PFSK-1 (cell line): Measurements from ENCODE around the gene SLC16A2.

Experiments
- FOXP2 ChIP-seq: optimal IDR thresholded peaks from 2 replicates; pipeline ENCODE3; 2011; ENCODE audit warnings: borderline replicate concordance, control low read depth, inconsistent platforms; ENCODE audit not compliant: insufficient read depth; ENCODE audit errors: extremely low read length, extremely low read depth
- POLR2AphosphoS5 ChIP-seq: IDR thresholded peaks from 2 replicates; pipeline ENCODE4 v1.6.1; 2012; ENCODE audit warnings: low read depth, mild to moderate bottlenecking, control low read depth, low read length, moderate library complexity
- REST ChIP-seq, 2 experiments: IDR thresholded peaks; 2 replicates each; pipeline versions ENCODE4 v1.6.1 to v1.8.0; 2011 to 2012; ENCODE audit warnings: low read depth in 2 of 2, low read length in 2 of 2, control low read depth in 1 of 2, inconsistent platforms in 1 of 2, mild to moderate bottlenecking in 1 of 2, moderate library complexity in 1 of 2; ENCODE audit not compliant: insufficient read depth in 1 of 2
- SIN3A ChIP-seq: IDR thresholded peaks from 2 replicates; pipeline ENCODE4 v1.6.1; 2012; ENCODE audit warnings: mild to moderate bottlenecking, low read length, moderate library complexity, borderline replicate concordance; ENCODE audit not compliant: insufficient read depth
- TAF1 ChIP-seq: IDR thresholded peaks from 2 replicates; pipeline ENCODE4 v1.6.1; 2012; ENCODE audit warnings: low read length, control low read depth, borderline replicate concordance; ENCODE audit not compliant: insufficient read depth

Gene SLC16A2

GRCh38 chrX:74540635-74541249 is 119.4 kb downstream of the SLC16A2 start:
- TF ChIP-seq POLR2AphosphoS5 (no peak), REST (IDR thresholded peaks at IDR 0.05; ENCODE audit: insufficient read depth in 1 of 2, low read depth in 2 of 2, low read length in 2 of 2) (no peak), FOXP2 (no peak), TAF1 (no peak)

- no peak for TF ChIP-seq POLR2AphosphoS5
- no peak for TF ChIP-seq REST (IDR thresholded peaks at IDR 0.05; ENCODE audit: insufficient read depth in 1 of 2, low read depth in 2 of 2, low read length in 2 of 2)
- TF ChIP-seq SIN3A, result no peak
- no peak for TF ChIP-seq TAF1
- no peak for TF ChIP-seq FOXP2
Observed at GRCh38 chrX:74545880-74546523, 124.7 kb downstream of the SLC16A2 start.

- no peak for TF ChIP-seq REST (IDR thresholded peaks at IDR 0.05; ENCODE audit: insufficient read depth in 1 of 2, low read depth in 2 of 2, low read length in 2 of 2)
- no peak for TF ChIP-seq POLR2AphosphoS5
- no peak for TF ChIP-seq TAF1
- no peak for TF ChIP-seq SIN3A
- no peak for TF ChIP-seq FOXP2
Observed at GRCh38 chrX:74546984-74547383, 125.7 kb downstream of the SLC16A2 start.

- TF ChIP-seq TAF1 (no peak), FOXP2 (peak; percentile 20)
Observed at GRCh38 chrX:74550295-74550802, 129.1 kb downstream of the SLC16A2 start.

GRCh38 chrX:74551934-74552333 is 130.6 kb downstream of the SLC16A2 start:
- TF ChIP-seq SIN3A, result no peak
- TF ChIP-seq TAF1, result no peak
- no peak for TF ChIP-seq REST (IDR thresholded peaks at IDR 0.05; ENCODE audit: insufficient read depth in 1 of 2, low read depth in 2 of 2, low read length in 2 of 2)
- no peak for TF ChIP-seq FOXP2
- TF ChIP-seq POLR2AphosphoS5, result no peak
